OCI-LY1 (cell line): Measurements from ENCODE around the gene ZSCAN2.

Experiments used
- H2AFZ ChIP-seq: fragments of 200-600 bp; sonication (generic), shearing (Covaris generic); 2 replicates; pipeline ENCODE4 v1.6.0; 2014; ENCODE audit warnings: antibody characterized with exemption, mild to moderate bottlenecking, low read length
- H3F3A ChIP-seq: fragments of 200-600 bp; sonication (generic), shearing (Covaris generic); 2 replicates; pipeline ENCODE4 v1.6.0; 2014; ENCODE audit warnings: mild to moderate bottlenecking, antibody characterized with exemption, low read length, moderate library complexity; ENCODE audit not compliant: insufficient read depth
- H3K27ac ChIP-seq: fragments of 200-600 bp; sonication (generic); 2 replicates; pipeline ENCODE4 v1.5.1; 2014; ENCODE audit warnings: low read length, mixed run types, mild to moderate bottlenecking, low read depth; ENCODE audit not compliant: poor library complexity, severe bottlenecking
- H3K27me3 ChIP-seq: fragments of 200-600 bp; sonication (generic); 2 replicates; pipeline ENCODE4 v1.6.0; 2014; ENCODE audit warnings: antibody characterized with exemption, mild to moderate bottlenecking, low read length, moderate library complexity; ENCODE audit not compliant: insufficient read depth
- H3K36me3 ChIP-seq: fragments of 200-600 bp; sonication (generic); 2 replicates; pipeline ENCODE4 v1.6.1; 2014; ENCODE audit warnings: mild to moderate bottlenecking, antibody characterized with exemption, low read length, moderate library complexity, mixed read lengths; ENCODE audit not compliant: insufficient read depth
- H3K4me1 ChIP-seq: fragments of 200-600 bp; sonication (generic); 2 replicates; pipeline ENCODE4 v1.5.1; 2014; ENCODE audit warnings: mild to moderate bottlenecking, low read length, moderate library complexity; ENCODE audit not compliant: insufficient read depth, severe bottlenecking
- H3K4me2 ChIP-seq: fragments of 200-600 bp; sonication (generic), shearing (Covaris generic); 2 replicates; pipeline ENCODE4 v1.6.1; 2014; ENCODE audit warnings: low read length
- H3K4me3 ChIP-seq: fragments of 200-600 bp; sonication (generic); 2 replicates; pipeline ENCODE4 v1.5.1; 2014; ENCODE audit warnings: low read length, low read depth, mild to moderate bottlenecking, mixed read lengths; ENCODE audit not compliant: poor library complexity, severe bottlenecking
- H3K79me2 ChIP-seq: fragments of 200-600 bp; shearing (Covaris generic); 2 replicates; pipeline ENCODE4 v1.6.1; 2016; ENCODE audit warnings: mixed run types, low read length, mixed read lengths; ENCODE audit not compliant: insufficient read depth
- H3K9ac ChIP-seq: fragments of 200-600 bp; sonication (generic), shearing (Covaris generic); 2 replicates; pipeline ENCODE4 v1.6.1; 2014; ENCODE audit warnings: mild to moderate bottlenecking, low read length, mixed read lengths
- H3K9me2 ChIP-seq: fragments of 200-600 bp; sonication (generic), shearing (Covaris generic); 2 replicates; pipeline ENCODE4 v1.6.1; 2014; ENCODE audit warnings: low read depth, mild to moderate bottlenecking, low read length, mixed read lengths
- H3K9me3 ChIP-seq: fragments of 200-600 bp; shearing (Covaris generic); 2 replicates; pipeline ENCODE4 v1.6.1; 2014; ENCODE audit warnings: low read length, mixed read lengths
- H4K20me1 ChIP-seq: fragments of 200-600 bp; sonication (generic), shearing (Covaris generic); 2 replicates; pipeline ENCODE4 v1.6.0; 2016; ENCODE audit warnings: mild to moderate bottlenecking, low read length; ENCODE audit not compliant: insufficient read depth
- CTCF ChIP-seq: fragments of 200-600 bp; sonication (generic), shearing (Covaris generic); IDR thresholded peaks from 2 replicates; pipeline ENCODE4 v1.5.1; 2017; ENCODE audit warnings: mild to moderate bottlenecking, antibody characterized with exemption, low read length, moderate library complexity, mixed read lengths
- EZH2 ChIP-seq: fragments of 200-600 bp; sonication (generic), shearing (Covaris generic); IDR thresholded peaks from 2 replicates; pipeline ENCODE4 v1.8.0; 2017; ENCODE audit warnings: borderline replicate concordance, mixed run types, mild to moderate bottlenecking, antibody characterized with exemption, low read length, moderate library complexity, mixed read lengths

ZSCAN2 gene

GRCh38 chr15:84643838-84644237 is 43.0 kb downstream of the ZSCAN2 start:
- Histone ChIP-seq H3K27ac (no peak overlapping the region), H2AFZ (no peak overlapping the region), H3K79me2 (no peaks in the 10 kb centered on the region), H3K9me3 (no peaks in the 10 kb centered on the region), H3F3A (no peaks in the 10 kb centered on the region), H3K9me2 (no peaks in the 10 kb centered on the region), H3K9ac (no peak overlapping the region), H3K4me1 (no peaks in the 10 kb centered on the region), H3K4me3 (no peak overlapping the region), H3K27me3 (no peaks in the 10 kb centered on the region), H3K36me3 (peaks cover 91% of the 10 kb centered on the region), H3K4me2 (no peak overlapping the region), H4K20me1 (no peaks in the 10 kb centered on the region)
- TF ChIP-seq EZH2 (no peak), CTCF (no peak)

GRCh38 chr15:84645496-84645895 is 44.7 kb downstream of the ZSCAN2 start:
- Histone ChIP-seq H4K20me1 (no peaks in the 10 kb centered on the region), H3K4me1 (no peaks in the 10 kb centered on the region), H3K9me3 (no peaks in the 10 kb centered on the region), H3K79me2 (no peaks in the 10 kb centered on the region), H3K27ac (no peak overlapping the region), H3K27me3 (no peaks in the 10 kb centered on the region), H2AFZ (no peak overlapping the region), H3F3A (no peaks in the 10 kb centered on the region), H3K9ac (no peak overlapping the region), H3K4me2 (no peak overlapping the region), H3K36me3 (peaks cover 89% of the 10 kb centered on the region), H3K4me3 (no peak overlapping the region), H3K9me2 (no peaks in the 10 kb centered on the region)
- TF ChIP-seq CTCF (no peak), EZH2 (no peak)

GRCh38 chr15:84645997-84646396 is 45.2 kb downstream of the ZSCAN2 start:
- TF ChIP-seq CTCF (no peak), EZH2 (no peak)
- Histone ChIP-seq H4K20me1 (no peaks in the 10 kb centered on the region), H3K9ac (no peak overlapping the region), H3K4me2 (no peak overlapping the region), H3K9me3 (no peaks in the 10 kb centered on the region), H3K79me2 (no peaks in the 10 kb centered on the region), H3K36me3 (peaks cover 87% of the 10 kb centered on the region), H3F3A (no peaks in the 10 kb centered on the region), H3K4me1 (no peaks in the 10 kb centered on the region), H2AFZ (no peak overlapping the region), H3K27me3 (no peaks in the 10 kb centered on the region), H3K4me3 (no peak overlapping the region), H3K27ac (no peak overlapping the region), H3K9me2 (no peaks in the 10 kb centered on the region)
